Sigmoid colon (tissue), 4 donors: Measurements from ENCODE around the gene EHD2.

Experiments
- CTCF ChIP-seq, 4 experiments: fragments of 450-650 bp in 3 of 4; fragments of 200-600 bp in 1 of 4; IDR thresholded peaks; one replicate each; pipeline ENCODE4 v1.5.1; 2016 to 2019; ENCODE audit warnings: antibody characterized with exemption in 4 of 4, mild to moderate bottlenecking in 3 of 4, moderate library complexity in 2 of 4
- EP300 ChIP-seq, 4 donors: sonication (generic); formaldehyde crosslinking; IDR thresholded peaks; one replicate each; pipeline ENCODE4 v1.6.1; 2017; ENCODE audit warnings: antibody characterized with exemption in 4 of 4
- POLR2A ChIP-seq, 2 donors: fragments of 450-650 bp; IDR thresholded peaks; one replicate each; pipeline ENCODE4 v1.6.1; 2016; ENCODE audit warnings: antibody characterized with exemption in 2 of 2, mild to moderate bottlenecking in 2 of 2, moderate library complexity in 2 of 2
- POLR2AphosphoS5 ChIP-seq, 4 donors: sonication (generic); formaldehyde crosslinking; IDR thresholded peaks; one replicate each; pipeline ENCODE4 v1.6.1; 2017; ENCODE audit warnings: antibody characterized with exemption in 4 of 4

GRCh38 chr19:47719047-47719859, 6.0 kb downstream of the EHD2 start:
- peak in 1 of 2 donors; percentile 25 for TF ChIP-seq POLR2A (IDR thresholded peaks at IDR 0.05)
- TF ChIP-seq CTCF (IDR thresholded peaks at IDR 0.05) = no peak
- TF ChIP-seq POLR2AphosphoS5 (IDR thresholded peaks at IDR 0.05) = peak; percentile 54 to 91 (median 76)
- peak in 2 of 4 donors; percentile 45 to 70 for TF ChIP-seq EP300 (IDR thresholded peaks at IDR 0.05)
